T-helper 22 cell (primary cell): Measurements from ENCODE around the gene PTEN.

Experiments
- DNase-seq: peaks from one replicate; pipeline ENCODE4 v3.0.0-alpha.2; 2020; ENCODE audit warnings: low read depth

The PTEN gene

DNA sequence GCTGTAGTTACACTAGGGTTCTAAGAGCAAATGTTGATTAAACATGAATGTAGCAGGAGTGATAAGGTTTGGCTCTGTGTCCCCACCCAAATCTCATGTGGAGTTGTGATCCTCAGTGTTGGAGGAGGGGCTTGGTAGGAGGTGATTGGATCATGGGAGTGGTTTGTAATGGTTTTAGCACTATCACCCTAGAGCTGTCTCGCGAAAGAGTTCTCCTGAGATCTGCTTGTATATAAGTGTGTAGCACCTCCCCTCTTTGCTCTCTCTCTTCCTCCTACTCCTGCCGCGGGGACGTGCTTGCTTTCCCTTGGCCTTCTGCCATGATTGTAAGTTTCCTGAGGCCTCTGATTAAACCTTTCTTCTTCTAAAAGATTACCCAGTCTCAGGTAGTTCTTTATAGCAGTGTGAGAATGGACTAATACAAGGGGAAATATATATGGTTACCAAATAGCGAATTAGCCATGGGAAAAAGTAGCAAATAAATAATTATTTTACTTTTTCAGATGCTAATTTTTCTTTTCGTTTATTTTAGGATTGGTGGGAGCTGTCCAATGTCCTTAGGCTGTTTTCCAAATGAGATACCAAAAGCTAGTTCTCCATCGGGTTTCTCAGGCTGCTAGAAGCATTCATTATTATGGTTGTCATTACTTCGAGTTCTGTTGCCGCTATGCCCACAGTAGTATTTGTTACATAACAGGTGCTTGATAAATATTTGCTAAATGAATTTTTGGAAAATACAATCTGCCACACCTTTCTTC lies 58.7 kb downstream of the PTEN start:
- no peak for DNase-seq

DNA sequence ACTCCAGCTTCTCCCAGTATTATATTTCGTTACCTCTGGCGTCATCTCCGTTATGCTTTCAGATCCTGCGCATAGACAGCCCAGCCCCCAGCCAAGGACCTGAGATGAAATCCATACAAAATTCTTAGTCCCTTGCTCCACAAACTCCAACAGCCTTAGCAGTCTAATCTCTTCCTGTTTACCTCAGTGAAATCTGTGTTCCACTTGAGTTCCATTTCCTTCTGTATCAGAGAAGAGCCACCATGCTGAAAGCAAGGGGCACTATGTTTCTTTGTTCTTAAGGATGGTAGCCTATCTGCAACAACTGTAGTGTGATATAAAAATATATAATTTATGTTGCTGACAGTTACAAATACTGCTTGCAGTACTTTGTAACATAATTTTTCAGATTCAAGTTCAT lies 59.8 kb downstream of the PTEN start:
- DNase-seq = no peak

DNA sequence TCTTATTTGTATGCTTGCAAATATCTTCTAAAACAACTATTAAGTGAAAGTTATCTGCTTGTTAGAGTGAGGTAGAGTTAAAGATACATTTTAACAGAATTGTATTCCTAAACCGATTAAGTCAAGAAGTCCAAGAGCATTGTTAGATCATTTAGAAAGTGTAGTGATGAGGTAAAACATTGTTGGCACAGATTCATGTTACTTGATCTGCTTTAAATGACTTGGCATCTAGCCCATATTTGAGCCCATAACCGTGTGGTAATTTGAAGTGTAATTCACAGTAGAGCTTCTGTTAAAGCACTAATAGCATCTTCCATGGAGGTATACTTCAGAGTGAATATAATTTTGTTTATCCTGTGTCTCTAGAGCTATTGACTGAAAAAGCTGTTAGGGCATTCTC lies 62.1 kb downstream of the PTEN start:
- DNase-seq = no peak

DNA sequence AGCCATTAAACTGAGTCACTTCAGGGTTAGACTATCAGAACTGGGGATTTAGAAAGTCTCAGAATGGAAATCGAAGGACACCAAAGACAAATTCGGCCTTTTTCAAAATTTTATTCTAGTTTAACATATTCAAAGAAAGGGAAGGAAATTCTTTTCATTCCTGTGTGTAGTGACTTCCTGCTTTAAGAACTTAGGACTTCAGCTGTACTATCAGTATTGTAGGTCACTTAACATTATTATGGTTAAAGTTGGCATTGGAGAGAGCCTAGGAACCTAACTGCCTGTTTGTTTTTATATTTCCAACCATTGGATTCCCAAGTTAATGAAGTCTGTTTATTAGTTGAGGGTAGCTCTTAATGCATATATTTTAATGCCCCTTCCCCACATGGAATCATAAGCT lies 63.7 kb downstream of the PTEN start:
- DNase-seq = no peak

DNA sequence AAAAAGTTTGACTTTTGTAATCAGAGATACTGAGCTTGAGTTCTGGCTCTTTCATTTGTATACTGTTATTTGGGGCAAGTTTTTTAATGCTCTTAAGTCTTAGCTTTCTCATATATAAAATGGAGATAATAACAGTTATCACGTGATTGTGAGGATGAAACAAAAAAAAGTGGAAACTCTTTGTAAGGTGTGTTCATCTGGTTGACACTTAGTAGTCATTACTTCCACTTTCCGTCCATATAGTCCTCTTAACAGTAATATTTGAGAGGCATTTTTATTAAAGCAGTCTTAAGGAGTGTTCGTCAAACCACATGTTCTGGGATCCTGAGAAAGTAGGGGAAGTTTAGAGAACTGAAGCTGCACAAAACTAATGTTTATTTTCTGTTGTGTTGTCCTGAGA lies 65.6 kb downstream of the PTEN start:
- no peak for DNase-seq

DNA sequence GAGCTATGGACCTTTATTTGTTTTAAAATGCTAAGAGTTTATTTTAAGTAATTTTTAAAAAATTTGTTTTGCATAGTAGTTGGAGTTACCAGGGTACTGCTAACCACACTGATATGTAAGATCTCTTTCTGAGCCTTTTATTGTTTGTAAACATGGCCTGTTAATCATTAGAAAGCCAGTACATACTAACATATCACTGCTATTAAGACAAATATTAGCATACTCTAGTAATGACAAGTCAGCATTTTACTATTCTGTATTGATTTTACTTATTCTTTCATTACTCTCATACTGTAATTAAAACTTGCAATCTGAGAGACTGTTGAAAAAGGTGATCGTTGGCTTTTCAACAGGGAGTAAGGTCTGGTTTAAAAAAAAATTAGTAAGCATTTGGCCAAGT lies 66.7 kb downstream of the PTEN start:
- DNase-seq = no peak

DNA sequence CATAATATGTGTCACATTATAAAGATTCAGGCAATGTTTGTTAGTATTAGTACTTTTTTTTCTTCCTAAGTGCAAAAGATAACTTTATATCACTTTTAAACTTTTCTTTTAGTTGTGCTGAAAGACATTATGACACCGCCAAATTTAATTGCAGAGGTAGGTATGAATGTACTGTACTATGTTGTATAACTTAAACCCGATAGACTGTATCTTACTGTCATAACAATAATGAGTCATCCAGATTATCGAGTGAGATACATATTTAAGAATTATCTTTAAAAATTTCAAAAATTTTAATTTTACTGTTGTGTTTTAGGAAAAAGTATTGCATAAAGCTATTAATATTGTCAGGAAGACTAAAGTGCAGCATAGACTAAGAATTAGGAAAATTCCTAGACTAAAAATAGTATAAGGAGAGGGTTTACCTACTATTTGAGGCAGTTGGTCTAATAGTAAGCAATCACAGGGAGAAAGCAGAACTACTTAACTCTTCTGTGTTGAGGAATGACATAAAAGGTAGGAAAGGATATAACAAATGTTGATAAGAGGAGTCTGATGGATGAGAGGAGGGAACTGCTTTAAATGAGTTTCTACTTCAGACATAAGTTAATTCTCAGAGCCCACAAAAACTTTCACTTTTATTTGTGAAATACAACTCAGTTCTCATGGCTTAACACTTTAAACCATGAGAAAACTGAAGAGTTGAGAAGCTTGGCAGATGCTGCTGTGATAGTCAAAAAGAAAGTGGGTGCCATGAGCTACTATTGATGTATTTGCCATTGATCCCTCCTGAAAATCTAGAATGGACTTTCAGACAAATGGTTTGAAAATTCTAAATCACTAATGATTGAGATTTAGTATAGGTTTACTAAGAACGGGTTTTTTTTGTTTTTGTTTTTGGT lies 67.8 kb downstream of the PTEN start:
- DNase-seq = no peak

DNA sequence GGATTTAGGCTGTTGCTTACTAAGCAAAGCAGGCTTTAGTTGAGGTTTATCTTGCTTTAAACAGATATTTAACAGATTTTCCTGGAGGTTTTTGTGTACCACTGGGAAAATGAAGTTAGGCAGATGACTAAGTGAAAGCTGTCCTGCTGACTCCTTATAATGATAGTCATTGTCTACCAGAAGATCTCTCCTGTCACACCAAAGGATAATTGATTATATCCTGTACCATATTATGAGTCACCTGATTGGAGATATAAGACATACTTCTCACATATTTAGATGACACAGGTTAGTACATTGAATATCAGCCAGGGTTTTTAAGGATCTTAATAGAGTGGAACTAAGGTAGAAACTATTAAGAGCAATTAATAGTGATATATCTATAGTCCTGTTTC lies 68.4 kb downstream of the PTEN start:
- DNase-seq = no peak

DNA sequence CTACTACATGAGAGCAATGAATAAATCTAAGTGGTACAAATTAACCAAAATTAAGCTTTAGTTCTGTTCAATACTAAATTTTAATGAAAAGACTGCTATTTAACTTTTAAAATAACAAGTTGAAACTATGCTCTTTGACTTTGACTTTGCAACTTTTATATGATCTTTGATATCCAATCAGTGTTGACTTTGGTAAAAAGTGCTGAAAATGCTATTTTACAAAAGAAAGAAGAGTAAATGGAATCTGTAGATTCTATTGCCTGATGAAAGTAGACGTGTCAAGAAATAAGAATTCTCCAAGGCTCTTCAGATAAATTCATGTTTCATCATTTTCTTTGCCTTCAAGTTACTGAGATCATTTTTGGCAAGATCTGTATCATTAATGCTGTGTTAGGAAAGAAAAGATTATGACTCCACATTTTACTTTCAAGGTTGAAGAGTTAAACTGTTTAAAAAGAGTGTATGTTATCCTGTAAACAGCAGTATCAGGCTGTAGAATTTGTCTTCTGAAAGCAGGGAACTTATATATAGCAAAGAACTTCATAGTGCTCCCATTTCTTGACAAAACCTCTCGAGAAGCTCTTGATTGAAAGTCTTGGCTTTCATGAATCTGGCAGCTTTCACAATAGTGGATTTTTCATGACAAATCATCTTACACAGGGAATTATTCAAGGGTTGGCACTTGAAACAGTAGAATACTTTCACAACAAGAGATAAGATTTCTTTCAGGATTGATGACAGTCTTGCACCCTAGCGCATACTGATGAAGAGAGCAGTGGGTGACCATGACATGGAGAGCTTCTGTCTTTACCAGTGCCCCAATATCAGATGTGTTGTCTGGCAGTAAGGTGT lies 72.1 kb downstream of the PTEN start:
- DNase-seq = no peak

DNA sequence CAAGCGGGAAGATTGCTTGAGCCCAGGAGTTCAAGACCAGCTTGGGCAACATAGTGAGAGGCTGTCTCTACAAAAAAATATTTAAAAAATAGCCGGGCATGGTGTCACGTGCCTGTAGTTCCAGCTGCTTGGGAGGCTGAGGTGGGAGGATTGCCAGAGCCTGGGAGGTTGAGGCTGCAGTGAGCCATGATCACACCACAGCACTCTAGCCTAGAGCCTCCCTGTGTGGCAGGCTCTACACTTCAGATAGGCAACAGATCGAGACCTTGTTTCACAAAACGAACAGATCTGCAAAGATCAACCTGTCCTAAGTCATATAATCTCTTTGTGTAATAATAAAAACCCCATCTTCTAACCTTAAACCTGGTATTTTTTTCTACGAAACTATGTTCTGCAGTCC lies 76.8 kb downstream of the PTEN start:
- no peak for DNase-seq

DNA sequence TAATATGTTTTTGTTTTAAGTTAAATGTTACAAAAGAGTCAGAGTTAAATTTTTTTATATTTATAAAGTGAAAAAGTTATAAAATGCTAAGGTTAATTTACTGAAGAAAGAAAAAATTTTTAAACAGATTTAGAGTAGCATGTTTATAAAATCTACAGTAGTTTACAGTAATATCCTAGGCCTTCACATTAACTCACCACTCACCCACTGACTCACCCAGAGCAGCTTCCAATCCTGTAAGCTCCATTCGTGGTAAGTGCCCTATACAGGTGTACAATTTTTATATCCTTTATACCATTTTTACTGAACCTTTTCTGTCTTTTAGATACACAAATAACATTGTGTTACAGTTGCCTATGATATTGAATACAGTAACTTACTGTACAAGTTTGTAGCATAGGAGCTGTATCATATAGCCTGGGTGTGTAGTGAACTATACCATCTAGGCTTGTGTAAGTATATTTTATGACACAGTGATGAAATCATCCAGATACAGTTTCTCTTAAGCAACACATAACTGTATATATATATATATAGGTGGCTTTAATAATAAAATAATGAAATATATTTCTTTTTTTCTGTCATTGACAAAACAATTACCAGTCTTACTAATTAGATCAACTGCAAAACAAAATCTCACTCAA lies 79.6 kb downstream of the PTEN start:
- DNase-seq = no peak

DNA sequence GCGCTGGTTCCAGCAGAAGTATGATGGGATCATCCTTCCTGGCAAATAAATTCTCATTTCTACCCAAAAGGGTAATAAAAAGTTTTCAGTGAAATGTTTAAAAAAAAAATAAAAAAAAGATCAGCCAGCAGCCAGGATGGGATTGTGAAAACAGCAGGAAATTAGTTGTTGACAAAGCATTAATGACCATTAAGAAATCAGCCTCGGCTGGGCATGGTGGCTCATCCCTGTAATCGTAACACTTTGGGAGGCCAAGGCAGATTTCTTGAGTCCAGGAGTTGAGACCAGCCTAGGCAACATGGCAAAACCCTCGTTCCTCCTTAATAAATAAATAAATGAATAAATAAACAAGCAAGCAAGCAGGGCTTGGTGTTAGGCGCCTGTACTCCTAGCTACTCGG lies 82.6 kb downstream of the PTEN start:
- DNase-seq = no peak

DNA sequence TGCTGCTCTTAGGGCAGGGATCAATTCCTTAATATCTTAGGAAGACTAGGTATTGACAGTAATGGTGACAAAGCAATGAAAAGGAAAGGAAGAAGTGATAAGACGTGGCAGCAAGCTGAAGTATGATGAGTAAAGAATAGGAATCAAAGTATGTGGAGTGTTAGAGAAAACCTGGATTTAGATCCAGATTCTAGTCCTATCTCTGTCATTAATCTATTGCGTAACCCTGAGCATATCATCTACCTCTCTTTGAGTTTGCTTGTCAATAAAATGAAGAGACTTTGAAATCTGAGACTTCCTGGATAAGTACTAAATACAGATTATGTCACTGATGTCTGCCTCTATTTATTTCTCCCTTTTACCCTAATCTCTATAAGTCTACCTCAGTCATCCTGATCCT lies 89.2 kb downstream of the PTEN start:
- DNase-seq = no peak

DNA sequence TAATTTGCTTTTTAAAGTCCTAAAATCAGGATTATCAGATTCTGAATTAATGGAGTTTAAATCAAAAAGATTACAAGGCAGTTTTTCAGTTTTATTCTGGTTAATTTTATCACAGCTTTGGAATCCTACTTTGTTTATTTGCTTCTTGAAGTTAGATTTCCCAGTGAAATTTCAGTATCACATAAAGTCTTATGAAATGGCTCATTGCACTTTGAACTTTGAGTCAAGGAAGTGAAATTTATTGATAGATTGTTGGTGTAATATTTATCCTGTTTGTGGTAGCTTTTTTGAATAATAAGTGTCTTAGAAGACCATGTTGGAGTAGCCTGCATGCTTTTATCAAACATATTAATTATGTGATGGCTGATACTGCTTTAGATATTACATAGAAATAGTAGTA lies 92.6 kb downstream of the PTEN start:
- no peak for DNase-seq

DNA sequence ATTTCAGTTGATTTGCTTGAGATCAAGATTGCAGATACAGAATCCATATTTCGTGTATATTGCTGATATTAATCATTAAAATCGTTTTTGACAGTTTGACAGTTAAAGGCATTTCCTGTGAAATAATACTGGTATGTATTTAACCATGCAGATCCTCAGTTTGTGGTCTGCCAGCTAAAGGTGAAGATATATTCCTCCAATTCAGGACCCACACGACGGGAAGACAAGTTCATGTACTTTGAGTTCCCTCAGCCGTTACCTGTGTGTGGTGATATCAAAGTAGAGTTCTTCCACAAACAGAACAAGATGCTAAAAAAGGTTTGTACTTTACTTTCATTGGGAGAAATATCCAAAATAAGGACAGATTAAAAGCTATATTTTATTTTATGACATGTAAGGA lies 94.3 kb downstream of the PTEN start:
- DNase-seq = no peak

DNA sequence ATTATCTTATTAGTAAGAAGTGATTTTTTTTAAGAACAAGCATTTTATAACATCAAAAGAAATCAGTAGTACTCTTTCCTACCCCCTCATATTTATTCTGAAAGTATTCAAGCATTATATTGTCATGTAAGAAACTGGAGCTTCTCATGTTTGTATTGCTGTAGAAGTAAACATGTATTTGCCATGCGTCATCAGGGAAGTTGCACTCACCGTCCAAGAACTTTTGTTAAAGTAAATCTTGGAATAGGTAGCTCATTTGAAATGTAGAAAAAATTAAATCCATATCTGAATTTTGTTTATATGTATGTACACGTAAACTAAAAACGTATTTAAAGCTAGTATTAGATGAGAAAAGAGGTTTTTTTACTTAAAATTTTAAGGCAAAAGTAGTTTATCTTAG lies 96.8 kb downstream of the PTEN start:
- DNase-seq = no peak

DNA sequence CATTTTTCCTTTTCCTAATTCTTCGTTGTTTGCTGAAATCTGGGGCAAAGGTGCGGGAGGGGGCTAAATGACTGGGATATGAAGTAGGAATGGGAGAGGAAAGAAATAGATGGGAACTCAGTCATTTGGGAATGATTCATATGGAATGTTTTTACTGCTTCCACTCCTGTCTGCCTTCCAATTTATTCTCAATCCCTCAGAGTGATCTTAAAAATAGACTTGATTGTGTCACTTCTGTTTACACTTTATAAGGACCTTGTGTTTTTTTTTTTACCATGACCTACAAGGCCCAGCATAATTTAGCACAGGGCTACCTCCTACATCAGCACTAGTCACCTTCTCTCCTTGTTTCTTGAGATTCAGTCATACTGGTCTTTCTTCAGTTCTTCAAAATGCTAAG lies 97.9 kb downstream of the PTEN start:
- DNase-seq = no peak

DNA sequence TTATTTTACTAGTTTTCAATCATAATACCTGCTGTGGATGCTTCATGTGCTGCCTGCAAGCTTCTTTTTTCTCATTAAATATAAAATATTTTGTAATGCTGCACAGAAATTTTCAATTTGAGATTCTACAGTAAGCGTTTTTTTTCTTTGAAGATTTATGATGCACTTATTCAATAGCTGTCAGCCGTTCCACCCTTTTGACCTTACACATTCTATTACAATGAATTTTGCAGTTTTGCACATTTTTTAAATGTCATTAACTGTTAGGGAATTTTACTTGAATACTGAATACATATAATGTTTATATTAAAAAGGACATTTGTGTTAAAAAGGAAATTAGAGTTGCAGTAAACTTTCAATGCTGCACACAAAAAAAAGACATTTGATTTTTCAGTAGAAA lies 103.0 kb downstream of the PTEN start:
- no peak for DNase-seq

DNA sequence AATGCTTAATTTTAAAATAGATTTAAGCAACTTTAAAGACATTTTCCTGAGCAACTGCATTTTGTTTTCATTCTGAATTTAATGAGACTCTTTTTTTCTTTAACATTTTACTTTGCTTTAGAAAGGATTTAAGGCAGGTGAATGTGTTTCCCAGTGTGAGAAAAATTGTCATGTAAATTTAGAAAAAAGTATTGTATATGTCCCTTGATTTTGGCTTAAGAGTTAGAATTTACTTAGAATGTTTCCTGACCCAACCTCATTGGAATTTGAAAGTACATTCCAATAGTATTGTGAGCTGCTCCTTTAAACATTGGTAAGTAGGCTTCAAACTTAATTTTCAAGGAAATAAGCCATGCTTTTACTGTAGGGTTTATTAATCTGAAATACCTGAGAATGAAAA lies 110.2 kb downstream of the PTEN start:
- no peak for DNase-seq

DNA sequence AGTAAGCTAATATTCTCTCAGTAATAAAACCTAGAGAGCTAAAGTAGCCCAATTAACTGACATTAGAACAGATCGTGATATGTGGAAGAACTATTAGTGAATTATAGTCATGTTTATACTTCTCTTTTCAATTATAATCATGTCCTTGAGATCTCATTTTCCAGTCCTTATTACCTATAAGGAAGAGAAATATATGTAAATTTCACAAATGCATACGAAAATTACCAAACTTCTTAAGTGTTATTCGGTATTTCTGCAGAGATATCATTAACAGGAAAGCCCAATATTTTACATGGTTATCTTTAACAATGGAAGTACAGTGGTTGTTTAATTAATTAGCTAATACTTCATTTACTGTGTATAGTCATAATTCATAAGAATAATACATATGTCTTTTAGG lies 110.7 kb downstream of the PTEN start:
- DNase-seq = no peak

DNA sequence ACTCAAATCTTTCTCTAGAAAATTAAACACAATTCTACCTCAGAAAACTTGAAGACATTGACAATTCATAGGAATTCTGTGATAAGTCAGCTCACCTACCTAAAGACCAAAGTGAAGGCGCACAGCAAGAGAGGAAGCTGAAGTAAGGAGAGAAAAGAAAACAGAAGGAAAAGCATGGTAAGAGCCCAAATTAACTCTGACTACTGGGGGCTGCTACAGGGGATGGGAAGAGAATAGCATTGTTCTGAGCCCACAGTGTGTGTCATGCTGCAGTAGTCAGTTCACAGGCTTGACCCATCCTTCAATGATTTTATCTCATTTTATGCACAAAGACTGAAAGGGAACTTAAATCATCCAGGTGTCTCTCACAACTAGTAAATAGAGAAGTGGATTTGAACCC lies 111.3 kb downstream of the PTEN start:
- DNase-seq = no peak

DNA sequence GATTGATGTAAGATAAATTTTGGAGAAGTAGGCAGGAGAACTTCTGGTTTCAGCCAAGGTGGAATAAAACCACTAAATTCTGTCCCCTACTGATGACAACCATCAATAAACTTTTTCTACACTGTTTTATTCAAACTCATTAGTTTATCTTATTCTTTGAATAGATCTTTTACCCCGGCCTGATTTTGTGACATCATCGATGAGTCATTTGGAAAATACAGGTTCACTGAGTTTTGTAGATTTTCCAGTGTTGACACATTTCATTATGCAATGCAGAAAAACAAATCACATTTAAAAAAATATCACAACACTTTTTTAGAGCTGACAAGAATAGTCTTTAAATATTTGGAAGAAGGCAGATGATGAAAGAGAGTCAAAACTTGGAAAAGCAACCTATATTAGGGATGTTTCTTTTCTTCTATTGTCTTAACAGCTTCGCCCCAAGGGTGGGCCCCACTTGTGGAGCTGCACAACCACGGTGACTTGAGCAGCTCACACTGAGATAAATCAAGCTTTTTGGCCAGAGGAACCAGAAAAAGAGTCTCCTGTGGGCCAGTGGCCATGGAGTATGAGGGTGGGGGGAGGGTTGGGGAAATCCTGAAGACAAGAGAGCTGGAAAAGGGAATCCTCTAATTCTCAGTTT lies 112.8 kb downstream of the PTEN start:
- no peak for DNase-seq
